Activated B cell treated with CpG ODN at 0.5 μM for 24 hours (primary cell): ENCODE measurements around the gene SPRY2. TPM values are rescaled to one million over a fixed set of nuclear protein-coding genes. Genes with fewer than 3 reads are reported as not detected.
"Not testable (repeated sequence)": the region's sequence is repeated elsewhere in the genome, so short reads cannot be mapped to it uniquely, and the experiment has no call there.

Experiments
- ATAC-seq: fragments of 200-7000 bp; cut with Tn5 transposase; one replicate; pipeline ENCODE4 v1.10.0; 2021; ENCODE audit warnings: low read depth, mild to moderate bottlenecking, moderate library complexity
- CTCF ChIA-PET: fragments of 350-600 bp; sonication (Branson Sonifier 250); formaldehyde crosslinking; loops from one replicate; lab custom pipeline; 2021; ENCODE audit warnings: antibody characterized with exemption; lab: Charles Lee
- POLR2A ChIA-PET: fragments of 350-600 bp; sonication (Branson Sonifier 250); formaldehyde crosslinking; loops from one replicate; lab custom pipeline; 2021; ENCODE audit warnings: antibody characterized with exemption; lab: Charles Lee
- DNase-seq: peaks from one replicate; pipeline ENCODE4 v3.0.0; 2022
- H3K27ac Mint-ChIP-seq: one replicate; pipeline ENCODE4 v1.8.0; 2020; ENCODE audit warnings: mixed read lengths
- H3K27me3 Mint-ChIP-seq: one replicate; pipeline ENCODE4 v1.8.0; 2021; ENCODE audit warnings: mixed read lengths
- H3K36me3 Mint-ChIP-seq: one replicate; pipeline ENCODE4 v1.8.0; 2021; ENCODE audit warnings: low read depth, mixed read lengths
- H3K4me1 Mint-ChIP-seq: one replicate; pipeline ENCODE4 v1.8.0; 2021; ENCODE audit warnings: mixed read lengths
- H3K4me3 Mint-ChIP-seq: one replicate; pipeline ENCODE4 v1.8.0; 2020; ENCODE audit warnings: mild to moderate bottlenecking, mixed read lengths
- H3K9me3 Mint-ChIP-seq: one replicate; pipeline ENCODE4 v1.8.0; 2020; ENCODE audit warnings: mixed read lengths
- intact Hi-C: fragments of 100-400 bp; cut with micrococcal nuclease; formaldehyde crosslinking; loops from one replicate; pipeline ENCODE4 v1.15.1; 2024
- total RNA-seq: library from RNA; stranded (reverse); gene quantifications from 2 replicates; pipeline ENCODE4 v1.2.3, GENCODE V29; 2022
- TF ChIP-seq, protein P1 (sequence below): fragments of 200-600 bp; IDR thresholded peaks from one replicate; pipeline ENCODE4 v1.8.0; 2022; ENCODE audit warnings: antibody characterized with exemption, mild to moderate bottlenecking

SPRY2 gene
- total RNA-seq, 1 donor from 2014 or later: 1.00 TPM

DNA sequence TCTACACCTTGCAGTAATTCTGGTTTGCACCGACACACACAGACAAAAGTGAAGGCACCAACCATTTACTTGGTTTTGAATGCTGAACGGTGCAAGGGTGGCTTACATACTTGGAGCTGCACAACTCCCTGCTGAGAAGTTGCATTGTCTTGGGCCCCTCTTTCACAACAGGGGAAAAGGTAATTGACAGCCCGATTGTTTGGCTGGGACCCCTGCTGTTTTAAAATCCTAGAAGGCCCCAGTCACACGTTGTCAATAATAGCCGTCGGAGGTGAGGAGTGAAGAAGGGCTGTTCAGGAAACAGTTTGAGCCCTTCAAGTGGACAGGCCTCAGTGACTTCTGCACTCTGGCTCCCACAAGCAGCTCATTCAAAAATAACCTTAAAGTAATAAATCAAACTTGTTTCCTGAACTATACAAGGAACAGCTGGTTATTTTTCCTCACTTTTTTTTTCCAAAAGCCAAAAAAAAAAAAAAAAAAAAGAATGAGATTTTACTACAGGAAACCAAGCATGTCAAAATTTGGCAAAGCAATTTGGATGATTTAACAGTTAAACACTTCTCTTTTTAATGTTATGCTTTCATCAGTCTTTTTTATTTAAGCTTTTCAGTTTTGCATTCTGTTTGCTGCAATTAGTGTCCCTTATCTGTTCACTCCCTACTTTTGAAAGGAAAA is 19.0 kb upstream of the SPRY2 start:
- ATAC-seq (no peak), DNase-seq (no peak)
- Mint-ChIP-seq H3K36me3 (no peaks in the 10 kb centered on the region), H3K27me3 (no peaks in the 10 kb centered on the region), H3K27ac (no peak overlapping the region), H3K4me1 (peaks cover 2% of the 10 kb centered on the region), H3K9me3 (no peaks in the 10 kb centered on the region), H3K4me3 (no peak overlapping the region)
- intact Hi-C loops: loop anchor here (5.0 kb wide), 1 partner anchor 657 kb away; no protein-coding TSS in a partner anchor
- TF ChIP-seq, protein P1, sequence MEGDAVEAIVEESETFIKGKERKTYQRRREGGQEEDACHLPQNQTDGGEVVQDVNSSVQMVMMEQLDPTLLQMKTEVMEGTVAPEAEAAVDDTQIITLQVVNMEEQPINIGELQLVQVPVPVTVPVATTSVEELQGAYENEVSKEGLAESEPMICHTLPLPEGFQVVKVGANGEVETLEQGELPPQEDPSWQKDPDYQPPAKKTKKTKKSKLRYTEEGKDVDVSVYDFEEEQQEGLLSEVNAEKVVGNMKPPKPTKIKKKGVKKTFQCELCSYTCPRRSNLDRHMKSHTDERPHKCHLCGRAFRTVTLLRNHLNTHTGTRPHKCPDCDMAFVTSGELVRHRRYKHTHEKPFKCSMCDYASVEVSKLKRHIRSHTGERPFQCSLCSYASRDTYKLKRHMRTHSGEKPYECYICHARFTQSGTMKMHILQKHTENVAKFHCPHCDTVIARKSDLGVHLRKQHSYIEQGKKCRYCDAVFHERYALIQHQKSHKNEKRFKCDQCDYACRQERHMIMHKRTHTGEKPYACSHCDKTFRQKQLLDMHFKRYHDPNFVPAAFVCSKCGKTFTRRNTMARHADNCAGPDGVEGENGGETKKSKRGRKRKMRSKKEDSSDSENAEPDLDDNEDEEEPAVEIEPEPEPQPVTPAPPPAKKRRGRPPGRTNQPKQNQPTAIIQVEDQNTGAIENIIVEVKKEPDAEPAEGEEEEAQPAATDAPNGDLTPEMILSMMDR: no peak
- POLR2A ChIA-PET: no interaction called here
- CTCF ChIA-PET: interaction anchor here (1.2 to 1.6 kb wide), 2 partner anchors 17 to 681 kb away, joined by 5 read pairs; no protein-coding TSS in a partner anchor

DNA sequence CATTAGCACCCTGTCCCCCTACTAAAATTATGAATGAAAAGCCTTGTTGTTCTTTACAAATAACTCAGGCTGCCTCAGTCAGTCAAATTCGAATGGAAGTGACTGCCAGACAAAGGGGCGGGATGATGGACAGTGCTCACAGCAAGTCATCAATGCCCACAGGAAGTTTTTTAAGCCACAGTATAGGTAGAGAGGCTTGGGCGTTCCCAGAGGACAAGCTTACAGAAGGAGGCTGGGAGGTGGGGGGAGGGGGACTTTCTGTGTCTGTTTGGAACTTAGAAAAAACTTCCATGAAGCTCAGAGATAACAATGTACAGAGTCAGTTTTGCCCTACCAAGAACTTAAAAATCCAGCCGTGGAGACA is 18.5 kb upstream of the SPRY2 start:
- intact Hi-C loops: no loop called here
- H3K4me3 Mint-ChIP-seq: no peak overlapping the region

DNA sequence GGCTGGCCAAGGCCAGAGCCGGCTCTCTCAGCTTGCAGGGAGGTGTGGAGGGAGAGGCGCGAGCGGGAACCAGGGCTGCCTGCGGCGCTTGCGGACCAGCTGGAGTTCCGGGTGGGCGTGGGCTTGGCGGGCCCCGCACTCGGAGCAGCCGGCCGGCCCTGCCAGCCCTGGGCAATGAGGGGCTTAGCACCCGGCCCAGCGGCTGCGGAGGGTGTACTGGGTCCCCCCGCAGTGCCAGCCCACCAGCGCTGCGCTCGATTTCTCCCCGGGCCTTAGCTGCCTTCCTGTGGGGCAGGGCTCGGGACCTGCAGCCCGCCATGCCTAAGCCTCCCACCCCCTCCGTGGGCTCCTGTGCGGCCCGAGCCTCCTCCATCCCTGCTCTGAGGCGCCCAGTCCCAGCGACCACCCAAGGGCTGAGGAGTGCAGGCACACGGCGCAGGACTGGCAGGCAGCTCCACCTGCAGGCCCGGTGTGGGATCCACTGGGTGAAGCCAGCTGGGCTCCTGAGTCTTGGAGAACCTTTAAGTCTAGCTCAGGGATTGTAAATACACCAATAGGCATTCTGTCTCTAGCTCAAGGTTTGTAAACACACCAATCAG is 14.7 kb upstream of the SPRY2 start:
- CTCF ChIA-PET, H3K9me3 Mint-ChIP-seq, H3K36me3 Mint-ChIP-seq, POLR2A ChIA-PET, ATAC-seq, DNase-seq, H3K4me3 Mint-ChIP-seq, H3K4me1 Mint-ChIP-seq, H3K27ac Mint-ChIP-seq, intact Hi-C loops, H3K27me3 Mint-ChIP-seq: not testable (repeated sequence)

More for the DNA sequence above, 18.5 kb upstream of the SPRY2 start:
- ChIA-PET POLR2A (no interaction called here), CTCF (interaction anchor here (1.2 kb wide), 1 partner anchor 16 kb away, joined by 5 read pairs; no protein-coding TSS in a partner anchor)
- TF ChIP-seq, protein P1: no peak
- Mint-ChIP-seq H3K36me3 (no peaks in the 10 kb centered on the region), H3K27ac (no peak overlapping the region), H3K4me1 (peaks cover 2% of the 10 kb centered on the region), H3K27me3 (peaks cover 1% of the 10 kb centered on the region), H3K9me3 (no peaks in the 10 kb centered on the region)
- ATAC-seq (no peak), DNase-seq (no peak)

DNA sequence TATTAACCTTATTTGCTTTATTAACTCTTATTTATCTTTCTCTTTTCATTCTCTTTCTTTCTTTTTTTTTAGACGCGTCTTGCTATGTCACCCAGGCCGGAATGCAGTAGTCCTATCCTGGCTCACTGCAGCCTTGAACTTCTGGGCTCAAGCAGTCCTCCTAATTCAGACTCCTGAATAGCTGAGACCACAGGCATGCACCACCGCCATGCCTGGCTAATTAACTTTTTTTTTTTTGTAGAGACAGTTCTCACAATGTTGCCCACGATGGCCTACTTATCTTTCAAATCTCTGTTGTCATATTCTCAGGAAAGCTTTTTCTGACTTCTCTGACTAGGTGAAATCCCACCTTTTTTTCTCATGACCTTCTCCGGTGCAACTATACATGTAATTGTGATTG is 7.8 kb upstream of the SPRY2 start:
- peaks cover 9% of the 10 kb centered on the region for H3K27me3 Mint-ChIP-seq
- H3K27ac Mint-ChIP-seq: no peak overlapping the region
- POLR2A ChIA-PET: no interaction called here

GRCh38 chr13:80348314-80348713 is 7.4 kb upstream of the SPRY2 start:
- no peaks in the 10 kb centered on the region for H3K36me3 Mint-ChIP-seq
- ATAC-seq (no peak), DNase-seq (no peak)
- H3K27ac Mint-ChIP-seq: no peak overlapping the region
- POLR2A ChIA-PET: no interaction called here
- CTCF ChIA-PET: no interaction called here
- TF ChIP-seq, protein P1: no peak
- no peak overlapping the region for H3K4me3 Mint-ChIP-seq
- intact Hi-C loops: loop anchor here (10.0 kb wide), 1 partner anchor 526 kb away; no protein-coding TSS in a partner anchor
- H3K9me3 Mint-ChIP-seq: no peaks in the 10 kb centered on the region
- peaks cover 9% of the 10 kb centered on the region for H3K27me3 Mint-ChIP-seq
- peaks cover 12% of the 10 kb centered on the region for H3K4me1 Mint-ChIP-seq

More for the DNA sequence above, 7.8 kb upstream of the SPRY2 start:
- DNase-seq: no peak
- CTCF ChIA-PET: no interaction called here
- Mint-ChIP-seq H3K4me1 (peaks cover 7% of the 10 kb centered on the region), H3K36me3 (no peaks in the 10 kb centered on the region), H3K9me3 (no peaks in the 10 kb centered on the region), H3K4me3 (no peak overlapping the region)
- no peak for ATAC-seq
- intact Hi-C loops: loop anchor here (10.0 kb wide), 1 partner anchor 526 kb away; no protein-coding TSS in a partner anchor
- TF ChIP-seq, protein P1: no peak
